HG03442 (cell line): Measurements from ENCODE around the gene CHST9.
"Not testable (repeated sequence)": the region's sequence is repeated elsewhere in the genome, so short reads cannot be mapped to it uniquely, and the experiment has no call there.

Source experiments
- ATAC-seq: cut with Tn5 transposase; IDR thresholded peaks from one replicate; pipeline ENCODE4 v1.9.1; 2021; ENCODE audit warnings: mild to moderate bottlenecking, moderate library complexity; ENCODE audit not compliant: unreplicated experiment

The CHST9 gene

GRCh38 chr18:27009293-27009692 is 175.8 kb downstream of the CHST9 start:
- ATAC-seq = no peak

GRCh38 chr18:27008575-27008974 is 176.5 kb downstream of the CHST9 start:
- ATAC-seq = no peak

- no peak for ATAC-seq
Observed at GRCh38 chr18:27007880-27008279, 177.2 kb downstream of the CHST9 start.

- ATAC-seq = peak; percentile 71
Observed at GRCh38 chr18:27005589-27005988, 179.5 kb downstream of the CHST9 start.

GRCh38 chr18:27004056-27004829 is 180.9 kb downstream of the CHST9 start:
- no peak for ATAC-seq

GRCh38 chr18:26999797-27000196 is 185.3 kb downstream of the CHST9 start:
- peak; percentile 44 for ATAC-seq

GRCh38 chr18:26993568-26993967 is 191.5 kb downstream of the CHST9 start:
- ATAC-seq = peak; percentile 58

GRCh38 chr18:26992926-26993325 is 192.2 kb downstream of the CHST9 start:
- peak; percentile 57 for ATAC-seq

GRCh38 chr18:26989842-26990241 is 195.3 kb downstream of the CHST9 start:
- ATAC-seq = no peak

- ATAC-seq = no peak
Observed at GRCh38 chr18:26981360-26982082, 203.6 kb downstream of the CHST9 start.

- peak; percentile 98 for ATAC-seq
Observed at GRCh38 chr18:26978812-26979341, 206.2 kb downstream of the CHST9 start.

- ATAC-seq = no peak
Observed at GRCh38 chr18:26977781-26978180, 207.3 kb downstream of the CHST9 start.

- ATAC-seq = no peak
Observed at GRCh38 chr18:26976206-26976605, 208.9 kb downstream of the CHST9 start.

GRCh38 chr18:26972549-26972948 is 212.6 kb downstream of the CHST9 start:
- ATAC-seq = not testable (repeated sequence)

GRCh38 chr18:26971409-26971808 is 213.7 kb downstream of the CHST9 start:
- no peak for ATAC-seq

GRCh38 chr18:26970637-26971036 is 214.5 kb downstream of the CHST9 start:
- no peak for ATAC-seq

- no peak for ATAC-seq
Observed at GRCh38 chr18:26965206-26965605, 219.9 kb downstream of the CHST9 start.

- ATAC-seq = no peak
Observed at GRCh38 chr18:26963292-26963691, 221.8 kb downstream of the CHST9 start.

- ATAC-seq = no peak
Observed at GRCh38 chr18:26961839-26962238, 223.3 kb downstream of the CHST9 start.

GRCh38 chr18:26960911-26961310 is 224.2 kb downstream of the CHST9 start:
- ATAC-seq = no peak

- no peak for ATAC-seq
Observed at GRCh38 chr18:26956863-26957262, 228.2 kb downstream of the CHST9 start.

- ATAC-seq = no peak
Observed at GRCh38 chr18:26948703-26949102, 236.4 kb downstream of the CHST9 start.
